ENCODE measurements around the gene UGT8.

DNA sequence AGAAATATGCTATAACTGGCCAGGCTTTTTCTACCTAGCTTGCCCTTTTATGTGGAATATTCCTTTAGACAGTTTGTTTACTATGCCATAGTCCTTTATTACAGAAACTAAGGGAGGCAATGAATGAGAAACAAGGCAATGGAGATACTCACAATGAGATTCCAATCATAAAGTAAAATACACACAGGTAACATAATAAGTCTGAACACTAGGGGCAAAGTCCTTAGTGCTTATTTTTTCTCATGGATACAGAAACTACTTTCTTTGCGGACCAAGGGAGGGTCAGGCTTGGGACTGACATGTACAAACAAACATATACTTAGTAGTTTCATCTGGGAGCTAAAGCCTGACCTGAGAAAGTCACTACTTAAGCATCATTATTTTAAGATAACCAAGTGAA lies 16.0 kb upstream of the UGT8 start:
- TF ChIP-seq POLR2A (IDR thresholded peaks at IDR 0.05): no peak
- TF ChIP-seq, protein P1, sequence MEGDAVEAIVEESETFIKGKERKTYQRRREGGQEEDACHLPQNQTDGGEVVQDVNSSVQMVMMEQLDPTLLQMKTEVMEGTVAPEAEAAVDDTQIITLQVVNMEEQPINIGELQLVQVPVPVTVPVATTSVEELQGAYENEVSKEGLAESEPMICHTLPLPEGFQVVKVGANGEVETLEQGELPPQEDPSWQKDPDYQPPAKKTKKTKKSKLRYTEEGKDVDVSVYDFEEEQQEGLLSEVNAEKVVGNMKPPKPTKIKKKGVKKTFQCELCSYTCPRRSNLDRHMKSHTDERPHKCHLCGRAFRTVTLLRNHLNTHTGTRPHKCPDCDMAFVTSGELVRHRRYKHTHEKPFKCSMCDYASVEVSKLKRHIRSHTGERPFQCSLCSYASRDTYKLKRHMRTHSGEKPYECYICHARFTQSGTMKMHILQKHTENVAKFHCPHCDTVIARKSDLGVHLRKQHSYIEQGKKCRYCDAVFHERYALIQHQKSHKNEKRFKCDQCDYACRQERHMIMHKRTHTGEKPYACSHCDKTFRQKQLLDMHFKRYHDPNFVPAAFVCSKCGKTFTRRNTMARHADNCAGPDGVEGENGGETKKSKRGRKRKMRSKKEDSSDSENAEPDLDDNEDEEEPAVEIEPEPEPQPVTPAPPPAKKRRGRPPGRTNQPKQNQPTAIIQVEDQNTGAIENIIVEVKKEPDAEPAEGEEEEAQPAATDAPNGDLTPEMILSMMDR (IDR thresholded peaks at IDR 0.05): no peak
